Lung (tissue), 12 donors: Measurements from ENCODE around the gene NFIB. TPM values are rescaled to one million over a fixed set of nuclear protein-coding genes. Genes with fewer than 3 reads are reported as not detected.

ENCODE experiments used
- ATAC-seq: fragments of 200-7000 bp; cut with Tn5 transposase; one replicate; pipeline ENCODE4 v1.9.1; 2020; ENCODE audit warnings: moderate number of reproducible peaks; ENCODE audit not compliant: insufficient read depth, low FRiP score
- DNase-seq, 3 donors: peaks; one replicate each; pipeline ENCODE4 v3.0.0-alpha.2; 2013 to 2017
- H3K27ac ChIP-seq, 2 donors: one replicate each; pipeline ENCODE4 v1.5.1; 2013; ENCODE audit warnings: mild to moderate bottlenecking in 2 of 2, moderate library complexity in 2 of 2, control low read depth in 1 of 2, inconsistent platforms in 1 of 2, low read depth in 1 of 2, low read length in 1 of 2
- H3K27me3 ChIP-seq, 3 donors: one replicate each; pipeline ENCODE4 v1.5.1; 2013; ENCODE audit warnings: low read length in 2 of 3; ENCODE audit not compliant: control insufficient read depth in 3 of 3, insufficient read depth in 3 of 3
- H3K36me3 ChIP-seq, 4 donors: one replicate each; pipeline ENCODE4 v1.5.1; 2013; ENCODE audit warnings: low read length in 4 of 4, mild to moderate bottlenecking in 1 of 4, moderate library complexity in 1 of 4; ENCODE audit not compliant: control insufficient read depth in 4 of 4, insufficient read depth in 4 of 4
- H3K4me1 ChIP-seq, 5 donors: one replicate each; pipeline ENCODE4 v1.5.1; 2013; ENCODE audit warnings: low read length in 5 of 5, mild to moderate bottlenecking in 2 of 5, moderate library complexity in 1 of 5; ENCODE audit not compliant: control insufficient read depth in 5 of 5, insufficient read depth in 5 of 5
- H3K4me3 ChIP-seq: one replicate; pipeline ENCODE4 v1.5.1; 2013; ENCODE audit warnings: mild to moderate bottlenecking, control low read depth, moderate library complexity
- H3K9ac ChIP-seq, 2 donors: one replicate each; pipeline ENCODE4 v1.5.1; 2013; ENCODE audit warnings: low read length in 2 of 2, control low read depth in 1 of 2; ENCODE audit not compliant: insufficient read depth in 1 of 2
- H3K9me3 ChIP-seq, 4 donors: one replicate each; pipeline ENCODE4 v1.5.1; 2013; ENCODE audit warnings: low read length in 3 of 4, mild to moderate bottlenecking in 1 of 4, moderate library complexity in 1 of 4; ENCODE audit not compliant: control insufficient read depth in 4 of 4, insufficient read depth in 3 of 4
- WGBS, 2 donors: extraction: QIAGEN DNeasy Blood & Tissue Kit; methylation state at CpG; one replicate each; pipeline ENCODE4 v1.1.7; 2013; 5-methylcytosine and 5-hydroxymethylcytosine counted together
- polyA plus RNA-seq, 2 donors: library from polyadenylated mRNA; stranded (reverse); fragments of 200-250 nt; gene quantifications; one replicate each; pipeline ENCODE4 v1.2.1, GENCODE V29; 2013
- total RNA-seq, 2 donors: library from RNA; depleted of rRNA in 1 of 2; stranded (reverse); fragments of >200 nt in 1 of 2; gene quantifications; one replicate each; pipeline ENCODE4 v1.2.1, GENCODE V29; 2014 to 2021
- TF ChIP-seq, protein P1 (sequence below): IDR thresholded peaks from 2 replicates; pipeline ENCODE4 v1.5.1; 2012; ENCODE audit warnings: mild to moderate bottlenecking; ENCODE audit errors: control extremely low read depth, extremely low read depth
- donor health status: control.
- donor health status: control.
- donor health status: Bipolar disorder and iron deficiency.
- donor health status: healthy.
- donor health status: DM: yes; HTN: yes; CAD: no.

The NFIB gene
- total and polyA plus RNA-seq, 4 donors = 7.3 to 189 (median 51.0) TPM

DNA sequence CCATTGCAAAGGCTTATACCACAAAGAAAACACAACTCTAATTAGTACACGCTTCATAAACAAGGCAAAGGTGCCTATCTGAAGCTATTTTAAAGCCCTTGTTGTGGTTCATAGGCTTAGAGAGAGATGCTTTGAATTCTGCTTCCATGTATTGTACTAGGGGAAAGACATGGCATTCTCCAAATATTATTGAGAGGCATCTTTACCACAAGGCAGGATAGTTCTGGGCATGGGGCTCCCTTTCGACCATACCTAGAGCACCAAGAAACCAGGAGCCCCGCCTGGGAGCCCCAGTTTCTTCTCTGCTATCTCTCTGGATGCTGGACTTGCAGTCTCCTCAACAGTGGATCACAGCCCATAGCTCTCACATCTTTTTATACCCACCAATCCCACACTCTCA is 93.7 kb downstream of the NFIB start:
- 84 to 88% methylated on average over 3 of the region's 3 CpGs for WGBS, 2 donors
- H3K4me1 ChIP-seq = peaks cover 15 to 48% (median 34%) of the 10 kb centered on the region in 5 donors
- TF ChIP-seq, protein P1, sequence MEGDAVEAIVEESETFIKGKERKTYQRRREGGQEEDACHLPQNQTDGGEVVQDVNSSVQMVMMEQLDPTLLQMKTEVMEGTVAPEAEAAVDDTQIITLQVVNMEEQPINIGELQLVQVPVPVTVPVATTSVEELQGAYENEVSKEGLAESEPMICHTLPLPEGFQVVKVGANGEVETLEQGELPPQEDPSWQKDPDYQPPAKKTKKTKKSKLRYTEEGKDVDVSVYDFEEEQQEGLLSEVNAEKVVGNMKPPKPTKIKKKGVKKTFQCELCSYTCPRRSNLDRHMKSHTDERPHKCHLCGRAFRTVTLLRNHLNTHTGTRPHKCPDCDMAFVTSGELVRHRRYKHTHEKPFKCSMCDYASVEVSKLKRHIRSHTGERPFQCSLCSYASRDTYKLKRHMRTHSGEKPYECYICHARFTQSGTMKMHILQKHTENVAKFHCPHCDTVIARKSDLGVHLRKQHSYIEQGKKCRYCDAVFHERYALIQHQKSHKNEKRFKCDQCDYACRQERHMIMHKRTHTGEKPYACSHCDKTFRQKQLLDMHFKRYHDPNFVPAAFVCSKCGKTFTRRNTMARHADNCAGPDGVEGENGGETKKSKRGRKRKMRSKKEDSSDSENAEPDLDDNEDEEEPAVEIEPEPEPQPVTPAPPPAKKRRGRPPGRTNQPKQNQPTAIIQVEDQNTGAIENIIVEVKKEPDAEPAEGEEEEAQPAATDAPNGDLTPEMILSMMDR = no peak
- DNase-seq (no peak), ATAC-seq (no peak)
- H3K27me3 ChIP-seq = no peaks in the 10 kb centered on the region
- peak overlapping the region in 1 of 2 donors; percentile 41 for H3K27ac ChIP-seq
- no peak overlapping the region for H3K4me3 ChIP-seq
- no peak overlapping the region for H3K9ac ChIP-seq
- H3K9me3 ChIP-seq = no peaks in the 10 kb centered on the region
- peaks cover 0 to 6% (median 2%) of the 10 kb centered on the region in 4 donors for H3K36me3 ChIP-seq

DNA sequence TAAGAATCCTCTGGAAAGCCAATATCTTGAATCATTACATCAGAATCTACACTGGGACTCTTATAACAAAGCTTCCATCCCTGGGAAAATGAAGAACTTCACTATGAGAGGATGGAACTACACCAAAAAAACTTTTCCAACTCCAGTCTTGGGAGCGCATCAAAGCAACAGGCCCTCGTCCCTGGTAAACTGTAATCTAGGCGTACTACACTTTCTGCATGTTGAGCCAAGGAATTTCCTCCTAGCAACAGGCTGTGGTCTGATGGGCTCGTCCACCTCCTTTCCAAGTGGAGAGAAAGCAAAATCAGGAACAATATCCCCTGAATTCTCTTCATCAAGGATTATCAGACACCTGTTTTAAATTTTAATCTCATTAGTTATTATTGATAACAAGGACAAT is 94.1 kb downstream of the NFIB start:
- no peak for ATAC-seq
- H3K9me3 ChIP-seq = no peaks in the 10 kb centered on the region
- peaks cover 15 to 48% (median 34%) of the 10 kb centered on the region in 5 donors for H3K4me1 ChIP-seq
- no peaks in the 10 kb centered on the region for H3K27me3 ChIP-seq
- 63 to 79% methylated on average over 4 of the region's 4 CpGs for WGBS, 2 donors
- TF ChIP-seq, protein P1 = no peak
- no peak overlapping the region for H3K9ac ChIP-seq
- peaks cover 0 to 5% (median 2%) of the 10 kb centered on the region in 4 donors for H3K36me3 ChIP-seq
- H3K27ac ChIP-seq = peak overlapping the region in 1 of 2 donors; percentile 11
- H3K4me3 ChIP-seq = no peak overlapping the region
- DNase-seq = peak; percentile 39 to 76 (median 76)

DNA sequence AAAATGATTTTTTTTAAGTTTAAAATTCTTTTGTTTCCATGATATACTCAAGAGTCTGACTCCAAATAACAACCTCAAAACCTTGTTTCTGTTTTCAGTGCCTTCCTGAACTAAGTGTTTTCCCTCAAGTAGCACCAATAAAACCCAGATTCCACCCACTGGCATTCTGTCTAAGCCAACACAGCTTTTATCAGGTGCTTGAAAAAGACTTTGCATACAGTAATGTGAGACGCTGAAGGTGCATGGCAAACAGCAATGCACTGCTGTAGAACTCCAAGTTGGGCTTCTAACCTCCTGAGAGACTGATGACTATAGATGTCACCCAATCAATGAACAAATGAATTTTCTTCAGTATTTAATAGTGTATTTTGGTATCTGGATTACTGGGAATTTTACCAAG is 95.7 kb downstream of the NFIB start:
- WGBS, 2 donors = 66 to 87% methylated on average over 1 of the region's 1 CpG
- Histone ChIP-seq H3K27ac (peak overlapping the region in 1 of 2 donors; percentile 1), H3K4me1 (peaks cover 18 to 60% (median 34%) of the 10 kb centered on the region in 5 donors), H3K36me3 (no peaks in the 10 kb centered on the region), H3K4me3 (no peak overlapping the region), H3K9ac (no peak overlapping the region), H3K9me3 (no peaks in the 10 kb centered on the region), H3K27me3 (no peaks in the 10 kb centered on the region)
- TF ChIP-seq, protein P1 = no peak
- ATAC-seq (no peak), DNase-seq (no peak)

DNA sequence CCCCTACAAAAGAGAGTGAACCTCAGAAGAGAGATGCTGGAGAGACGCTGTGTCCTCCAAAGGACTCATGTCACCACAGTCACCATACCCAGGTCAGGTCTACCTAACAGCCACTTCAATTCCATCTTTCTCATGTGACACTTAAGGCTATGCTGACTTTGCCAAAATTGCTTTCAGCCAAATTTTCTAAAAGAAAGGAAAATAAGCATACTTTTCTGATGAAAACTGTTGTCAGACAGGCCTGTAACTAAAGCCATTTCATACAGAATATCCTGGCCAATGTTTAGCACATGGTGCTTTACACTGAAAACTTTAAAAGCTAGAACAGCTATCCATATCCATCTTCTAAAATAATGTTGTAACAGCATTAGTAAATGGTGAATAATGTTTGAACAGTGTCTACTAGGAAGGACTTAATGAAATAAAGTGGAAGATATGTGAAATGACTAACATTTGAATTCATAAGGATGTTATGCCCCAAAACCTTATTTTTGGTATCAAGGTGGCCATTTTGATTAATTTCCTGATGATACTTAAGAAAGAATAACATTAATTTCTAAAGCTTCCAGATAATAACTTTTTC is 97.2 kb downstream of the NFIB start:
- Histone ChIP-seq H3K36me3 (no peaks in the 10 kb centered on the region), H3K4me3 (no peak overlapping the region), H3K9me3 (no peaks in the 10 kb centered on the region), H3K27ac (no peak overlapping the region), H3K27me3 (no peaks in the 10 kb centered on the region), H3K4me1 (peaks cover 15 to 59% (median 28%) of the 10 kb centered on the region in 5 donors), H3K9ac (peak overlapping the region in 1 of 2 donors; percentile 14)
- ATAC-seq (no peak), DNase-seq (no peak)
- TF ChIP-seq, protein P1 = no peak
- WGBS, 2 donors = 93 to 100% methylated on average over 1 of the region's 1 CpG
